ENCODE data around the gene PILRA.
"Not testable (repeated sequence)": the region's sequence is repeated elsewhere in the genome, so short reads cannot be mapped to it uniquely, and the experiment has no call there.

Gene PILRA

DNA sequence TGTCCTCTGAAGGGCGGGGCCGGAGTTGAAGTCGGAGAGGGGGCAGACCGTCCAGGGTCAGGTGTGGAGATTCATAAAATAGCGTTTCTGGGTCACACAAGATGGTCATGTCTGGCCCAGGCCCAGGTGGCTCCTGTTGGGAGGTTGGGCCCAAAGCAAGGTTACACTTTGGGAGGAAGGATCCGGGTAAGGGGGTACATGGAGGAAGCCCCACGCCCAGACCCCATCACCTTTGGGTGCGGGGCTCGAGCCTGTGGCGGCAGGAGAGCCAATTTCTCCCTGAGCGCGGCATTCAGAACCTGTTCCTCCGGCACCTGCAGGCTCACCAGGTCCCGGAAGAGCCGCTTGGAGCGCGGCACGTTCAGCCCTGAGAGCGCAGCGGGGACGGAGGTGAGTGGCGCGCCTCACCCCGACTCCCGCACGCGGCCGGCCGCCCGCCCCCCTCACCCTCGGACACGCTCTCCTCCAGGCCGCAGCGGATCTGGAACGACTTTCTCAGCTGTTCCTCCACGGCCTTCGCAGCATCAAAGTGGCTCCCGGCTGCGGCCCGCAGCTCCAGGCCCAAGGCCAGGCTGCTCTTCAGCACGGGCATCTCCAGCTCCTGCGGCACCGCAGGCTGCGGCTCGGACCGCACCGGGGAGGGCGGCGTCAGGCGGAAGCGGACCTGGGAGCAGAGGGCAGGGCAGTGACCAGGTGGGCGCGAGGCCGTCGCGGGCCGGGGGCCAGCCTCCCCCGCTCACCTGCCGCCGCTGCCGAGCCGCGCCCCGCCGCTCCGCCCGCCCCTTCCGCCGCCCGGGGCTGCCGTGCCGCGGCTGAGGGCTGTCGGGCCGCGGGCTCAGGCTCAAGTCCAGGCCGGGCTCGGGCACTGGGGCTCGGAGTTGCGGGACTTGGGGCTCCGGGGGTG lies 62.4 kb downstream of the PILRA start:
- DNase-seq, result no peak

DNA sequence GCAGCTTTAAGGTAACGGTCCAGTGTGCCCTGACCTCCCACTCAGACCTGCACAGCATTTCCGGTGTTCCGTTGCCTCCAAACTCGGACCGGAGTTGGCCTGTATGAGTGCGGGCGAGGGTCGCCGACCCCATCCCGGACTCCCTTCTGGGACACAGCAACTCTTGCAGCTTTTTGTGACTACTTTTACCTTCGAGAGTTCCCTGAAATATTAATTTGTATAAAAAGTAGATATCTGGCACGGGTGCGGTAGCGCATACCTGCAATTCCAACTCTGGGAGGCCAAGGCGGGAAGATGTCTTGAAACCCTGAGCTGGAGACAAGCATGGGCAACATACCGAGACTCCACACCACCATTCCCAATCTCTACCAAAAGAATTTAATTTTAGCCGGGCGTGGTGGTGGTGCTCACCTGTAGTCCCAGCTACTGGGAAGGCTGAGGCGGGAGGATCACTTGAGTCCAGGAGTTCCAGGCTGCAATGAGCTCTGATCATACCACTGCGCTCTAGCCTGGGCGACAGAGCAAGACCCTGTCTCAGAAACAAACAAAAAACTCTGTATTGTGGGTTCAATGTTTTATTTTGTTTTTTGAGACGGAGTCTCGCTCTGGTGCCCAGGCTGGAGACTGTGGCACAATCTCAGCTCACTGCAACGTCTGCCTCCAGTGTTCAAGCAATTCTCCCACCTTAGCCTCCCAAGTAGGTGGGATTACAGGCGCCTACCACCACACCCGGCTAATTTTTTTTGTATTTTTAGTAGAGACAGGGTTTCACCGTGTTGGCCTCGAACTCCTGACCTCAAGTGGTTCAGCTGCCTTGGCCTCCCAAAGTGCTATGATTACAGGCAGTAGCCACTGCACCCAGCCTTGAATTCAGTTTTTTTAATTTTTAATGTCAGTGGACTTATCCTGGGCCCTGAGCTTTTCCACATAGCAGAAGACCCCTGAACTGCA lies 64.1 kb downstream of the PILRA start:
- no peak for DNase-seq

DNA sequence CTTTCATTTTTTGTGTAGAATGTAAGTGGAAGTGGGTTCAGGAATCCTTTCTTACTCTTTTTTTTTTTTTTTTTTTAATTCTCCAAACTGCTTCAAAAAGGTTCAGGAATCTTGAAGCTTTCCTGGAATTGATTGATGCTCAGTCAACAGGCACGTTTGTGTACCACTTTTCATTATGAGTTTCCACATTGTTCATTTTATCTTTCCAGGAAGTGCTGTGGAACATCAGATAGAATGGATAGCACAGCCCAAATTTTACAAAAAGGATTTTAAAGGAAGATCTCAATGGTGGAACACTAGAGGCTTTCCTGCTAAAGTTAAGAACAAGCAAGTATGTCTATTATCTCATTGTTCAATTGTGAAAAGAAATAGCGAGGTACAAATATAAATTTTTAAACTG lies 64.9 kb downstream of the PILRA start:
- no peak for DNase-seq

DNA sequence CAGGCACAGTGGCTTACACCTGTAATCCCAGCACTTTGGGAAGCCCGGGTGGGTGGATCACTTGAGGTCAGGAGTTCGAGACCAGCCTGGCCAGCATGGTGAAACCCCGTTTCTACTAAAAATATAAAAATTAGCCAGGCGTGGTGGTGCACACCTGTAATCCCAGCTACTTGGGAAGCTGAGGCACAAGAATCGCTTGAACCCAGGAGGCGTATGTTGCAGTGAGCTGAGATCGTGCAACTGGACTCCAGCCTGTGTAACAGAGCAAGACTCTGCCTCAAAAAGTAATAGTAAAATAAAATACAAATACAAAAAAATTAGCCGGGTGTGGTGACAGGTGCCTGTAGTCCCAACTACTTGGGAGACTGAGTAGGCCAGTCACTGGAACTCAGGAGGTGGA lies 65.4 kb downstream of the PILRA start:
- DNase-seq, result not testable (repeated sequence)

DNA sequence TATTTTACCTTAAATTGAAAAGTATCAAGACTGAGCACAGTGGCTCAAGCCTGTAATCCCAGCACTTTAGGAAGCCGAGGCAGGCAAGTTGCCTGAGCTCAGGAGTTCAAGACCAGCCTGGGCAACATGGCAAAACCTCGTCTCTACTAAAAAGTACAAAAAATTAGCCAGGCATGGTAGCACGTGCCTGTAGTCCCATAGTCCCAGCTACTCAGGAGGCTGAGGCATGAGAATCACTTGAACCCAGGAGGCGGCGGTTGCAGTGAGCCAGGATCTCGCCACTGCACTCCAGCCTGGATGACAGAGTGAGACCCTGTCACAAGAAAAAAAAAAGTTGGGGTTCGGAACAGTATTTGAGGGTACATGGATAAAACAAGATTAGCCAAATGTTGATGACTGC lies 66.0 kb downstream of the PILRA start:
- DNase-seq, result not testable (repeated sequence)

DNA sequence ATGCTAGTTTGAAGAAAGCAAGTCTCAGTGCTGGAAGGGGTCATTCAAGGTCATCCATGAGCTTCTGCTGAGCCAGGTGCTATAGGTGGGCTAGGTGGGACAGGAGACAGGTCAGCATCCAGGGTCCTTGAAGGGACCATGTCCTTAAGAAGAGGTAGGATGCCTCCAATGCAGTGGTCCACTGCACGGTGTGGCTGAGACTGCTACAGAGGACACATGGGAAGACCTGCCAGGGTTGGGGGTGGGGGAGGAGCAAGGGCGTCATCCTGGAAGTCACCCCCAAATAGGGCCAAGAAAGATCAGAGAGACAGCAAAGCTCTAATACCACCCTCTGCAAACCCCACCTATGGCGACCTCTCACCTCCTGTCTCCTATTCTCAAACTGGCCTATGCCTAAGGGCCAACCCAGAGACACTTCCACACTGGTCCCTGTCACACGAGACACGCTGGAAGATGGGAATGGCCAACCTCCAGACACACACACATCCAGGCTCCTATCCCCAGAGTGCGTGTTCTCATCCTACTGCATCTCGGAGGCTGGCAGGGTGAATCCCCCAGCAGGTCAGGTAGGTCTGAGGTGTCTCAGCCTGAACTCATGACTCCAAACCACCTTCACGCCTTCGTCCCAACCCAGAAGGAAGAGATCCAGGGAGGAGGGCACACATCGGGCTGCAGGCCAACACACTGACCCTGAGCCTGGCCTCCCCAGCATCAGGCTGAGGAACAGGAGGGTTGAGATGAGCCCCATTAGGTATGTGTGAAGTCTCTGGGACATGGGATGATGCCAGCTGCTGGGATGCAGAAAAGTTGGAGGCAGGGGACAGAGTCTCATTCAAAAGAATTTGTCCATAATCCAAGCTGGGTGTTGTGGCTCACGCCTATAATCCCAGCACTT lies 68.6 kb downstream of the PILRA start:
- DNase-seq, result no peak

DNA sequence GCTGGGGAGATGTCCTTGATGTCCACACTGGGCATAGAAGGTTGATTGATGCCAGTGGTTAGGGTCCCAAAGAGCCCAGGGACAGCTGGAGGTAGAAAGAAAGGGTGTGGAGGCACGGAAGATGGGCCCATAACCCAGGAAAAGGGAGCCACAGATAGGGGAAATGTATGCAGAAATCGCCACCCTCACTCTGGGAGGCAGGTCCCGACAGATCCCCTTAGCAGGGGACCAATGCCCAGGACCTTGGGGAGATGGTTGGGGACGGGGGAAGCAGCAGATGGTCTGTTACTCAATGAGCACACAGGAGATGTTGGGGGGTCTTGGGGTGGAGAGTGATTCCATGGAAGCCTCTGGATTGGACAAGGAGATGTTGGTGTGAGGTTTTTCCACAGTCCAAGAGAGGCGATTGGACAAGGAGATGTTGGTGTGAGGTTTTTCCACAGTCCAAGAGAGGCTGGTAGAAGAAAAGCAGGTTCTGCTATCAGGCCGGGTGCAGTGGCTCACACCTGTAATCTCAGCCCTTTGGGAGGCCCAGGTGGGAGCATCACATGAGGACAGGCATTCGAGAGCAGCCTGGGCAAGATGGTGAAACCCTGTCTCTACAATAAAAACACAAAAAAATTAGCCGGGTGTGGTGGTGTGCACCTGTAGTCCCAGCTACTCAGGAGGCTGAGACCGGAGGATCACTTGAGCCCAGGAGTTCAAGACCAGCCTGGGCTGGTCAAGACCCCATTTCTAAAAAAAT lies 70.0 kb downstream of the PILRA start:
- no peak for DNase-seq

DNA sequence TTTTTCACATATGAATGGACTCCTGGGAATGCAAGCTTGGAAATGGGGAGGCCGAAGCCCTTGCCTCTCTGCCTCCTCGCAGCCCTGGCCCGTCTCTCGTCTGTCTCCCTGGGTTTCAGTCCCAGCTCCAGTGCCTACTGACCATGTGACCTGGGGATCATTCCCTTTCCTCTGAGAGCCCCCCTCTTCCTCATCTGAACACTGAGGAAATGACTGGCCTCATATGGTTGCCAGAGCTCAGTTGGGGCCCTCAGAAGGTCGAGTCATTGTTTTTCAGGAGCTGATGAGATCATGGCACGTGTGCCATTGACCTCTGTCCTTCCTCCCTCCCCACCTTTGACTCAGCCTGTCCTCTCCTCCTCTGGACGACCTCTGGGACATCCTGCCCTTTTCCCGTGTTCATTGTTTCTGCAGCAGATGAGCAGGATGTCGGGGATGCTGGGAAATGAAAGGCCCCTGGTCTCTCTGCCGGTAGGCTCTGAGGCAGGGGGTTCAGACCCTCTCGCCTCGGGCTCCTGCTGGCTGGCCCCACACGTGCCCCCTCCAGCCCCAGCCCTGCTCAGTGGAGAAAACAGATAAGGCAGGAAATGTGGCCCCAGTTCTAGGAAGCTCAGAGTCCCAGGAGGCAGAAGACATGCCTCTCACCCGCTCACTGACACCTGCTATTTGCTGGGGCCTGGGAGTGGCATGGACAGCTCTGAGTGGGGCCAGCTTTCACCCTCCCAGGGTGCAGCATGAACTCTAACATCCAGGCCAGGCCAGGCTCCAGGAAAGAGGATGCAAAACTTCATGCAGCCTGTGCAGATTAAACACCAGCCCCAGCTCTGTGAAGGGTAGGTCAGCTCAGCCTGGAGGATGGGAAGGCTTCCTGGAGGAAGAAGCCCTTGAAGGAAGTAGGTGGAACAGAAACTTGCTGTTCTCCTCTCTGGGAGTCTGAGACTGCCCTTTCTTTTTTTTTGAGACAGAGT lies 71.3 kb downstream of the PILRA start:
- DNase-seq, result no peak

DNA sequence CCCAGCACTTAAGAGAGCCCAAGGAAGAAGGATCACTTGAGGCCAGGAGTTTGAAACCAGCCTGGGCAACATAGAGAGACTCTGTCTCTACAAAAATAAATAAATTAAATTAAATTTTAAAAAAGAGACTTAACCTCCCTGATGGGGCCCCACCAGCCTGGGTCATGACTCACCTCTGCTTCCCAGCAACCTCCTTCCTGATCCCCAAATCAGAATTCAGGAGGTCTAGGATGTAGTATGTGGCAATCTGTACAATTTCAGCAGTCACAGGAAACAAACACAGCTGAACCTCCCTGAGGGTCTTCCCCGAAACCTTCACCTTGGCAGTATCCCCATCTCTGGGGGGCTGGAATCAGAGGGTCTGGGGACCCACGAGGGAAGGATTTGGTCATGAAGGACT lies 72.8 kb downstream of the PILRA start:
- no peak for DNase-seq

DNA sequence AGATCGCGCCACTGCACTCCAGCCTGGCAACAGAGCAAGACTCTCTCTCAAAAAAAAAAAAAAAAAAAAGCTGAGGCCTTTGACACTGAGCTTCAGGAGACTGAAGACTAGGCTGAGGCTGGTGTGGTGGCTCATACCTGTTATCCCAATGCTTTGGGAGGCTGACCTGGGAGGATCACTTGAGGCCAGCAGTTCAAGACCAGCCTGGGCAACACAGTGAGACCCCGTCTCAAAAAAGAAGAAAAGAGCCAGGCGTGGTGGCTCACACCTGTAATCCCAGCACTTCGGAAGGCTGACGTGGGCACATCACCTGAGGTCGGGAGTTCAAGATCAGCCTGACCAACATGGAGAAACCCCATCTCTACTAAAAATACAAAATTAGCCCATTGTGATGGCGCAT lies 74.1 kb downstream of the PILRA start:
- DNase-seq, result not testable (repeated sequence)

DNA sequence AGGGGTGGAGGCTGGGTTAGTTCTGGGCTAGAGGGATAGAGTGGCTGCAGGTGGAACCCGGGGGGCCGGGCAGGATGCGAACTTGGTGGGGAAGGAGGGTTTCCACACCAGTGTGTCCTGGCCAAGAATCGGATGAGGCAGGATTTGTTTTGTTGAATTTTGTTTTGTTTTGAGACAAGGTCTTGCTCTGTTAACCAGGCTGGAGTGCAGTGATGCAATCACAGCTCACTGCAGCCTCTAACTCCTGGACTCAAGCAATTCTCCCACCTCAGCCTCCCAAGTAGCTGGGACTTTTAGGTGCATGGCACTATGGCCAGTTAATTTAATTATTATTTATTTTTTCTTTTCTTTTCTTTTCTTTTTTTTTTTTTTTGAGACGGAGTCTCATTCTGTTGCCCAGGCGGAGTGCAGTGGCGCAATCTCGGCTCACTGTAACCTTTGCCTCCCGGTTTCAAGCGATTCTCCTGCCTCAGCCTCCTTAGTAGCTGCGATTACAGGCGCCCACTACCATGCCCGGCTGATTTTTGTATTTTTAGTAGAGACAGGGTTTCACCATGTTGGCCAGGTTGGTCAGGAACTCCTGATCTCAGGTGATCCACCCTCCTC lies 76.0 kb downstream of the PILRA start:
- DNase-seq, result no peak

Data from activated T-cell treated with anti-CD3 and anti-CD28 coated beads for 4 hours (primary cell).